ENCODE measurements around the gene CLK3. TPM values are rescaled to one million over a fixed set of nuclear protein-coding genes. Genes with fewer than 3 reads are reported as not detected.

Gene CLK3
- total and polyA plus RNA-seq, 2 experiments from 2014 or later, result 100 to 319 TPM

DNA sequence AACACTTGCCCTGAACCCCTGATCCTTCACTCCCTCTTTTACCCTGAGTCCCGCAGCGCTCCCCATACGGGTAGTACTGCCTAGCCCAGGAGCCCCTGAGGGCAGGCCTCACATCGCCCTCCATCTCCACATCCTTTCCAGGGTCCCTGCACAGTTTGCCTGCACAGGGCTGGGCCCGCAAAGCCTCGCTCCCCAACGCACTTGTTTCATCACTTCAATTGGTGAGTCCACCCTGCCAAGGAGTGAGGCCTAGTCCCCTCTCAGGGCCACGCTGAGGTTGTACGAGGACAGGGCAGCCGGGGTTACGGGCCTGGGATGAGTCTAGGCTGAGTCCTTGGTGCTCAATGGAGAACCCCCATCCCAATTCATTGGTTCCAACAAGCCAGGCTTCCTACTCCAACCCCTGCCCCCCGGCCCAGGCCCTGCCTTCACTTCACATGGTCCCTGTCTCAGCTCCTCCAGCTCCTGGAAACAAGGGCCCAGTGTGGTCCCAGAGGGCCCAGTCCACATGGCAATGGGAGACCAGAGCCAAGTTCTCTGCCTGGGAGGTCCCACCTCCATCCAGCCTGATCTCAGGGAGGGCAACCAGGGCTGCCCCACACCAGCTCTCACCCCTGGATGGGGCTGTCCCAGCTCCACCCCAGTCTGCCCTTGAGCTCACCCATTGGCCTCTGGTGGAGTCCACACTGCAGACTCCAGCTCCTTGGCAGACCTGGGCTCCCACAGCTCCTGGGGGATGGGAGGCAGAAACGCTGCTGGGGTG, 12.4 kb upstream of the CLK3 start:
- DNase-seq (ENCODE audit: low read depth in 1 of 2, low spot score in 1 of 2), result no peak
- no peak overlapping the region for H3K27ac ChIP-seq
- TF ChIP-seq, protein P1, sequence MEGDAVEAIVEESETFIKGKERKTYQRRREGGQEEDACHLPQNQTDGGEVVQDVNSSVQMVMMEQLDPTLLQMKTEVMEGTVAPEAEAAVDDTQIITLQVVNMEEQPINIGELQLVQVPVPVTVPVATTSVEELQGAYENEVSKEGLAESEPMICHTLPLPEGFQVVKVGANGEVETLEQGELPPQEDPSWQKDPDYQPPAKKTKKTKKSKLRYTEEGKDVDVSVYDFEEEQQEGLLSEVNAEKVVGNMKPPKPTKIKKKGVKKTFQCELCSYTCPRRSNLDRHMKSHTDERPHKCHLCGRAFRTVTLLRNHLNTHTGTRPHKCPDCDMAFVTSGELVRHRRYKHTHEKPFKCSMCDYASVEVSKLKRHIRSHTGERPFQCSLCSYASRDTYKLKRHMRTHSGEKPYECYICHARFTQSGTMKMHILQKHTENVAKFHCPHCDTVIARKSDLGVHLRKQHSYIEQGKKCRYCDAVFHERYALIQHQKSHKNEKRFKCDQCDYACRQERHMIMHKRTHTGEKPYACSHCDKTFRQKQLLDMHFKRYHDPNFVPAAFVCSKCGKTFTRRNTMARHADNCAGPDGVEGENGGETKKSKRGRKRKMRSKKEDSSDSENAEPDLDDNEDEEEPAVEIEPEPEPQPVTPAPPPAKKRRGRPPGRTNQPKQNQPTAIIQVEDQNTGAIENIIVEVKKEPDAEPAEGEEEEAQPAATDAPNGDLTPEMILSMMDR (IDR thresholded peaks at IDR 0.05; ENCODE audit: low read depth, low read length), result no peak
- H3K4me3 ChIP-seq, result no peak overlapping the region
- no peaks in the 10 kb centered on the region for H3K27me3 ChIP-seq
- H3K36me3 ChIP-seq, result no peaks in the 10 kb centered on the region
- no peaks in the 10 kb centered on the region for H3K9me3 ChIP-seq (ENCODE audit: low read depth)
- peaks cover 10% of the 10 kb centered on the region for H3K4me1 ChIP-seq (ENCODE audit: low read depth)

DNA sequence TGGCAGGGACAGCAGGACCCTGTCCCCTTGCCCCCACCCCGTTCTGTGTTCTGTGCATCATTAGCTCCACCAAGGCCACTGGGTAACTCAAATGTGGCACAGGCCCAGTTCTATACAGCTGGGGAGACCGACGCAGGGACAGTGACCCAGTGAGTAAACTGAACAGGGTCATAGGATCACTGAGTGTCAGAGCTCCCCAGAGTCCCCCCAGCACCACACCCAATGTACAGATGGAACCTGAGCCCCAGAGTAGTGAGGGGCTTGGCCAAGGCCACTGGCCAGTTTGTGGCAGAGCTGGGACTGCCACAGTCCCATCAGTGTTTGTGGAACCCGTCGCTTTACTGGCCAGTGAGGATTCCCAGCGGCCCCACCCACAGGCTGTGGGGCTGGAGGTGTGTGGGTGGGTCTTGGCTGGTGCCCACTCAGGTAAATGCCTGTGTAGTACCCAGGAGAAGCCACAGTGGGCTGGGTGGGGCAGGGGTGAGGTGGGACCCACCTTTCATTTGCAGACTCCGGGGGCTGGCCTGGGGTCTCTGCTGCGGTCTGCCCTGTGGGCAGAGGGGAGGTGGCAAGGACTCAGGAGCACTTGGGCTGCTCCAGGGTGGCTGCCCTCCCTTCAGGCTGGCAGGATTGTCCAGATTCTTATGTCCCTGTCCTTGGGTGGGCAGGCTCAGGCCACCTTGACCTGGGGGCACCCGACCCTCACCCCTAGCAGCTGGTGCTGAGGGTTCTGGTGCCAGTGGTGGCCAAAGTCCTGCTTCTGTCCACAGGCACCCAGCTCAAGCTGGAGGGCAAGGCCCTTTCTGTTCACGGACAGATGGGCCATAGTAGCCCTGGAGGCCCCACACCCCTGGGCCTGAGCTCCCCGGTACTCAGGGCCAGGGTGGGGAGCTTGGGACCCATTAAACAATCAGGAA, 11.6 kb upstream of the CLK3 start:
- H3K9me3 ChIP-seq (ENCODE audit: low read depth), result no peaks in the 10 kb centered on the region
- peaks cover 4% of the 10 kb centered on the region for H3K4me1 ChIP-seq (ENCODE audit: low read depth)
- no peak for DNase-seq (ENCODE audit: low read depth in 1 of 2, low spot score in 1 of 2)
- H3K27me3 ChIP-seq, result no peaks in the 10 kb centered on the region
- H3K27ac ChIP-seq, result no peak overlapping the region
- no peak overlapping the region for H3K4me3 ChIP-seq
- TF ChIP-seq, protein P1 (IDR thresholded peaks at IDR 0.05; ENCODE audit: low read depth, low read length), result no peak
- H3K36me3 ChIP-seq, result no peaks in the 10 kb centered on the region

DNA sequence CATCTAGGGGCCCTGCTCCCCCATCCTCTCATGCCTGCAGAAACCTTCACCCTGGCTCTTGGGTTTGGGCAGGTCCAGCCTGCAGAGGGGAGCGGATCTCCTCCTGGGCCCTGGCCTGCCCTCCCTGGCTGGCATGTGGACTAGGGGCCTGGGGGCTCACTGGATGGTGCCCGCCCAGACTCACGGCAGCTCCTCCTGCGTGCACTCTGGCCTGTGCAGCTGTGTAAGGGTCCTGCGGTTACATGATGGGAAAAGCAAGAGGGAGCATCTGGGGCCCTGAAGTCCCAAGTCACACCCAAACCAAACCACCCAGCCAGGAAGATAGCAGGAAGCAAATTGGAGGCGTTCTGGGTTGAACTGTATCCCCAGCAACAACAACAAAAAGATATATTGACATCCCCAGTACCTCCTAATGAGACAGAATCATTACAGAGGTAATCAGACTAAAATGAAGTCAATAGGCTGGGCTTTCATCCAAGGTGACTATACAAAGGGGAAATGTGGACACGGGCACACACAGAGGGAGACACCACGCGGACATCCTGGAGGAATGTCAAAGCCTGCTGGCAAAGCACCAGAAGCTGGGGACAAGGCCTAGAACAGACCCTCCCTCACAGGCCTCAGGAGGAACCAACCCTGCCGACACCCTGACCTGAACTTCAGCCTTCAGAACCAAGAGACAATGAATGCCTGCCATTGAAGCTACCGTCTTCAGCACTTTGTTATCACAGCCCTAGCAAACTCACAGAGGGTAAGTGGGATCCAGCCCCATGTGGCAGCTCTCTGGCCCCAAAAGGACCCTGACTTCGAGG, 10.4 kb upstream of the CLK3 start:
- Histone ChIP-seq H3K9me3 (ENCODE audit: low read depth) (no peaks in the 10 kb centered on the region), H3K27me3 (no peaks in the 10 kb centered on the region), H3K4me3 (no peak overlapping the region), H3K4me1 (ENCODE audit: low read depth) (peaks cover 6% of the 10 kb centered on the region), H3K36me3 (no peaks in the 10 kb centered on the region), H3K27ac (no peak overlapping the region)
- DNase-seq (ENCODE audit: low read depth in 1 of 2, low spot score in 1 of 2), result no peak
- TF ChIP-seq, protein P1 (IDR thresholded peaks at IDR 0.05; ENCODE audit: low read depth, low read length), result no peak

DNA sequence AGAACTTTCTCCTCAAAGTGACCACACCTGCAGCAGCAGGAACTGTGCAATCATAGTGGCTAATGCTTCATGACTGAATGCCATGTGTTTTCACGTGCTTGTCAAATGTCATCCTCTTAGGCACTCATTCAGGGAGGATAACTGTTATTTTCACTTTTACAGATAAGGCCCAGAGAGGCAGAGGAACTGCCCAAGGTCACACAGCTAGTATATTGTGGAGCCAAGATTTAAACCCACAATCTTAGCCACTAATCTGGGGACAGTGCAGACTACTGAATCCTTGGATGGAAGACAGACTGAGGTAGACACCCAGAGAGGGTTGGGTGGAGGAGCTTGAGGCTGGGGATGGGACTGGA, 9.9 kb upstream of the CLK3 start:
- no peak for DNase-seq (ENCODE audit: low read depth in 1 of 2, low spot score in 1 of 2)
- Histone ChIP-seq H3K4me3 (no peak overlapping the region), H3K27me3 (no peaks in the 10 kb centered on the region), H3K27ac (no peak overlapping the region), H3K4me1 (ENCODE audit: low read depth) (peaks cover 12% of the 10 kb centered on the region), H3K9me3 (ENCODE audit: low read depth) (no peaks in the 10 kb centered on the region), H3K36me3 (no peaks in the 10 kb centered on the region)
- TF ChIP-seq, protein P1 (IDR thresholded peaks at IDR 0.05; ENCODE audit: low read depth, low read length), result no peak

DNA sequence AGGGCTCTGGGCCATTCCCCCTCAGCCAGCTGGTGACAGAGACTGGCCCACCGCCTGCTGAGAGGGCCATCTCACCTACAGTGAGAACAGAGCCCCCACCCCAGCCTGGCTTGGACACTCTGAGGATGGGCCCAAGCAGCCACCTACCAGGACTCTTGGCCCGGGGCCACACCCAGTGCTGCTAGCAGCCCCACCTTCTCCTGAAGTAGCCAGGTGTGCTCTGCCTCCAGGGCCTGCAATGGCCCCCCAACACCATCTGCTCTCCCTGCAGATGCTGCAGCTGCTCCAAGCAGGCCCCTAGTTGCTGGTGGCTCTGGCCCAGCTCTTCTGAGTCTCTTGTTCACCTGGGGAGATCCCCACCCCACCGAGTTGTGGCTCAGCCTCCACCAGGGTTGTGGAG, 6.8 kb upstream of the CLK3 start:
- Histone ChIP-seq H3K27me3 (no peaks in the 10 kb centered on the region), H3K27ac (no peak overlapping the region), H3K4me1 (ENCODE audit: low read depth) (peaks cover 14% of the 10 kb centered on the region), H3K36me3 (no peaks in the 10 kb centered on the region), H3K4me3 (no peak overlapping the region), H3K9me3 (ENCODE audit: low read depth) (no peaks in the 10 kb centered on the region)
- TF ChIP-seq, protein P1 (IDR thresholded peaks at IDR 0.05; ENCODE audit: low read depth, low read length), result no peak
- DNase-seq (ENCODE audit: low read depth in 1 of 2, low spot score in 1 of 2), result no peak
